KBM-7 (cell line): ENCODE results near the gene NSUN5.
"Not testable (repeated sequence)": the region's sequence is repeated elsewhere in the genome, so short reads cannot be mapped to it uniquely, and the experiment has no call there.

ENCODE experiments used
- DNase-seq: peaks from one replicate; pipeline ENCODE4 v3.0.0-alpha.2; 2015
- in situ Hi-C: fragments of 300-500 bp; cut with MboI; formaldehyde crosslinking; loops from 2 replicates; pipeline ENCODE4 v1.14.3; 2020; ENCODE audit warnings: low sequenced_read_pairs, low pct_unique_long_range_greater_than_20kb, mixed read lengths

NSUN5 gene

GRCh38 chr7:73303546-73303945 lies 5.1 kb downstream of the NSUN5 start:
- DNase-seq, result no peak
- in situ Hi-C loops, result no loop called here

- in situ Hi-C loops, DNase-seq: not testable (repeated sequence)
Observed at GRCh38 chr7:73302846-73303245, 5.8 kb downstream of the NSUN5 start.

DNA sequence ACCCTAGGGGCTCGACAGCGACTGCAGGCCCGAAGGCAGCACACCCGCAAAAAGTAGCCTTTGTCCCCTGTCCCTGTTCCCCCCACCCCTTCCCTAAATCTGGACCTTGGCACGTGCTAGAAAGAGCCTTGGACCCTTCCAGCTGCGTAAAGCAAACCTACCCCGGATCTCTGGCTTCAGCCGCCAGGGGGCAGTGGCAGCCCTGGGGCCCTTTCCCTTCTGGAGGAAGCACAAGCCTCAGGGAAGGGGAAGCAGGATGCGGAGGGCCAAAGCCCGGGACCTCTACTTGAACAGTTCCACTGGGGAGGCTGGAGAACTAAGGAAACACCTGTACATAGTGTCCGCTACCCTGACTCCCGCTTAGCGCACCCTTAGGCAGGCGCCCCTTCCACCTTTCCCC lies 7.5 kb downstream of the NSUN5 start:
- in situ Hi-C loops, DNase-seq: not testable (repeated sequence)

GRCh38 chr7:73299812-73300211 lies 8.8 kb downstream of the NSUN5 start:
- in situ Hi-C loops, DNase-seq: not testable (repeated sequence)

DNA sequence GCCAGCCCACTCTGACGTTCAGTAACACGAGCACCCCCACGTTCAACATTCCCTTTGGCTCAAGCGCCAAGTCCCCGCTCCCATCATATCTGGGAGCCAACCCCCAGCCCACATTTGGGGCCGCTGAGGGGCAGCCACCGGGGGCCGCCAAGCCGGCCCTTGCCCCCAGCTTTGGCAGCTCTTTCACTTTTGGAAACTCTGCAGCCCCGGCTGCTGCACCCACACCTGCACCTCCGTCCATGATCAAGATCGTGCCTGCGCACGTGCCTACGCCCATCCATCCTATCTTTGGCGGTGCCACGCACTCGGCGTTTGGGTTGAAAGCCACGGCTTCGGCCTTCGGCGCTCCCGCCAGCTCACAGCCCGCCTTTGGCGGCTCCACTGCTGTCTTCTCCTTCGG lies 10.9 kb downstream of the NSUN5 start:
- DNase-seq, in situ Hi-C loops: not testable (repeated sequence)

GRCh38 chr7:73297235-73297634 lies 11.4 kb downstream of the NSUN5 start:
- in situ Hi-C loops, DNase-seq: not testable (repeated sequence)

GRCh38 chr7:73277210-73277609 lies 31.4 kb downstream of the NSUN5 start:
- DNase-seq, in situ Hi-C loops: not testable (repeated sequence)

DNA sequence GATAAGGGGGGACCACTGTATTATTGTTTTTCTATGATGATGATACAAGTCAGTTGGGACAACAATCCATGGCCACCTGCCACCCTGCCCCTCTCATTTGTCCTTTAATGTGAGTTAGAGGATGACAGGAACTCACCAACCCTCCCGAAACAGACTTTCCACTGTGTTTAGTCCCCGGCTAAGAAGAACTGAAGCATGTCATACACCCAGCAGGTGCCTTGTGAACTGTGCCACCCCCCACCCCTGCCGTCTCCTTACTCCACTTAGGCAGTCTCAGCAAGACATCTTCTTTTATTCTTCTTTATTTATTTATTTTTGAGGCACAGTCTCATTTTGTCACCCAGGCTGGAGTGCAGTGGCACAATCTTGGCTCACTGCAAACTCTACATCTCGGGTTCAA lies 40.8 kb downstream of the NSUN5 start:
- in situ Hi-C loops, DNase-seq: not testable (repeated sequence)

- in situ Hi-C loops, DNase-seq: not testable (repeated sequence)
Observed at GRCh38 chr7:73266719-73267368, 41.8 kb downstream of the NSUN5 start.

GRCh38 chr7:73262416-73262815 lies 46.2 kb downstream of the NSUN5 start:
- DNase-seq, in situ Hi-C loops: not testable (repeated sequence)
